ENCODE data around the gene BMAL1. TPM values are rescaled to one million over a fixed set of nuclear protein-coding genes. Genes with fewer than 3 reads are reported as not detected.
"Not testable (repeated sequence)": the region's sequence is repeated elsewhere in the genome, so short reads cannot be mapped to it uniquely, and the experiment has no call there.

BMAL1 gene
- total and polyA plus RNA-seq, 2 of the 8 experiments (the other 6 are each of a cell fraction or from before 2014, with no cell fraction given) = 6.8 to 6.9 TPM

DNA sequence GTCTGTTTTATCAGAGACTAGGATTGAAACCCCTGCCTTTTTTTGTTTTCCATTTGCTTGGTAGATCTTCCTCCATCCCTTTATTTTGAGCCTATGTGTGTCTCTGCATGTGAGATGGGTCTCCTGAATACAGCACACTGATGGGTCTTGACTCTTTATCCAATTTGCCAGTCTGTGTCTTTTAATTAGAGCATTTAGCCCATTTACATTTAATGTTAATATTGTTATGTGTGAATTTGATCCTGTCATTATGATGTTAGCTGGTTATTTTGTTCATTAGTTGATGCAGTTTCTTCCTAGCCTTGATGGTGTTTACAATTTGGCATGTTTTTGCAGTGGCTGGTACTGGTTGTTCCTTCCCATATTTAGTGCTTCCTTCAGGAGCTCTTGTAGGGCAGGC, 120.7 kb downstream of the BMAL1 start:
- CTCF ChIA-PET (ENCODE audit: partially characterized antibody); H3K4me2 ChIP-seq (ENCODE audit: insufficient read depth in 1 of 2, low read depth in 2 of 2, low read length in 2 of 2): not testable (repeated sequence)

More for the DNA sequence above, 120.7 kb downstream of the BMAL1 start:
- H3K27ac ChIP-seq (ENCODE audit: low read depth, low read length); H2BK5ac ChIP-seq (ENCODE audit: low read depth, low read length); H3K4me1 ChIP-seq (replicated peaks in 1 of 4; ENCODE audit: control insufficient read depth in 3 of 4, insufficient read depth in 4 of 4, low read length in 3 of 4); H3K79me1 ChIP-seq (ENCODE audit: low read depth, low read length); H4K20me1 ChIP-seq (replicated peaks in 1 of 2; ENCODE audit: control insufficient read depth in 1 of 2, insufficient read depth in 2 of 2, low read length in 2 of 2); H3K4me3 ChIP-seq (ENCODE audit: extremely low read depth in 1 of 4, insufficient read depth in 2 of 4, low read depth in 3 of 4, low read length in 4 of 4); H3K4ac ChIP-seq (replicated peaks; ENCODE audit: insufficient read length, low read depth, low read length); FAIRE-seq; H3K23me2 ChIP-seq (ENCODE audit: low read depth, low read length); H4K91ac ChIP-seq (replicated peaks; ENCODE audit: insufficient read length, low read length); H3K18ac ChIP-seq (ENCODE audit: extremely low read depth, low read length); H2AK5ac ChIP-seq (ENCODE audit: low read depth, low read length); H2AFZ ChIP-seq (ENCODE audit: low read length); H3K14ac ChIP-seq (ENCODE audit: insufficient read length); H2BK15ac ChIP-seq (ENCODE audit: low read length); H4K8ac ChIP-seq (ENCODE audit: extremely low read depth, insufficient read depth, low read length); H2BK20ac ChIP-seq (ENCODE audit: low read length); H3K9ac ChIP-seq (replicated peaks in 1 of 4; ENCODE audit: extremely low read depth in 1 of 4, low read depth in 3 of 4, low read length in 3 of 4); H4K5ac ChIP-seq (ENCODE audit: insufficient read length, low read depth, low read length); H2BK12ac ChIP-seq (ENCODE audit: low read depth, low read length); H2BK120ac ChIP-seq (replicated peaks; ENCODE audit: low read depth, low read length); H3K56ac ChIP-seq (replicated peaks; ENCODE audit: insufficient read length, low read depth, low read length); H3K27me3 ChIP-seq (replicated peaks in 1 of 4; ENCODE audit: control insufficient read depth in 3 of 4, extremely low read depth in 1 of 4, insufficient read depth in 3 of 4, low read length in 3 of 4); POLR2A ChIA-PET (ENCODE audit: partially characterized antibody); H3K79me2 ChIP-seq (ENCODE audit: control insufficient read depth in 1 of 2, insufficient read depth in 2 of 2, low read length in 2 of 2); H3K23ac ChIP-seq (ENCODE audit: insufficient read length); DNase-seq (ENCODE audit: low read depth in 1 of 2, low spot score in 2 of 2): not testable (repeated sequence)
- peaks cover 0 to 19% (median 7%) of the 10 kb centered on the region in 4 experiments; a peak in 6 of 8 replicates for H3K36me3 ChIP-seq (ENCODE audit: control insufficient read depth in 2 of 4, insufficient read depth in 4 of 4, low read length in 3 of 4)
- H3K9me3 ChIP-seq (ENCODE audit: insufficient read depth in 2 of 2, low read depth in 1 of 2, low read length in 1 of 2) = peaks cover 4 to 13% of the 10 kb centered on the region in 2 experiments

Data from H1 (cell line).